Neural cell (in vitro differentiated cells): ENCODE measurements around the gene CLTB. TPM values are rescaled to one million over a fixed set of nuclear protein-coding genes. Genes with fewer than 3 reads are reported as not detected.

Source experiments
- H2AFZ ChIP-seq: fragments of 200-600, 300-800 bp; sonication (generic), shearing (Covaris generic); 2 replicates; pipeline ENCODE4 v1.6.0; 2014; ENCODE audit warnings: low read depth, mild to moderate bottlenecking, antibody characterized with exemption, low read length, moderate library complexity
- H3F3A ChIP-seq: fragments of 200-600 bp; shearing (Covaris generic); 2 replicates; pipeline ENCODE4 v1.6.1; 2016; ENCODE audit warnings: mild to moderate bottlenecking, moderate library complexity, mixed read lengths, antibody characterized with exemption, low read length; ENCODE audit not compliant: insufficient read depth, poor library complexity, severe bottlenecking
- H3K27ac ChIP-seq: fragments of 200-600, 300-800 bp; sonication (generic), shearing (Covaris generic); 2 replicates; pipeline ENCODE4 v1.5.1; 2014; ENCODE audit warnings: mild to moderate bottlenecking, low read length, moderate library complexity
- H3K27me3 ChIP-seq: fragments of 300-800, 200-600 bp; sonication (generic), shearing (Covaris generic); 2 replicates; pipeline ENCODE4 v1.6.0; 2014; ENCODE audit warnings: mild to moderate bottlenecking, low read depth, low read length, moderate library complexity; ENCODE audit not compliant: insufficient read depth
- H3K36me3 ChIP-seq: fragments of 300-800, 200-600 bp; sonication (generic), shearing (Covaris generic); 2 replicates; pipeline ENCODE4 v1.5.1; 2014; ENCODE audit warnings: mild to moderate bottlenecking, antibody characterized with exemption, low read length, moderate library complexity; ENCODE audit not compliant: insufficient read depth
- H3K4me2 ChIP-seq: fragments of 300-800, 200-600 bp; sonication (generic), shearing (Covaris generic); 2 replicates; pipeline ENCODE4 v1.6.0; 2014; ENCODE audit warnings: mild to moderate bottlenecking, low read length
- H3K4me3 ChIP-seq: fragments of 300-800, 200-600 bp; sonication (generic), shearing (Covaris generic); 2 replicates; pipeline ENCODE4 v1.5.1; 2014; ENCODE audit warnings: mild to moderate bottlenecking, low read length, moderate library complexity
- H3K79me2 ChIP-seq: fragments of 200-600 bp; shearing (Covaris generic); replicated peaks from 2 replicates; pipeline ENCODE4 v1.6.0; 2014; ENCODE audit warnings: mild to moderate bottlenecking, low read length, moderate library complexity; ENCODE audit not compliant: insufficient read depth
- H3K9ac ChIP-seq: fragments of 300-800, 200-600 bp; sonication (generic), shearing (Covaris generic); 2 replicates; pipeline ENCODE4 v1.6.1; 2016; ENCODE audit warnings: mild to moderate bottlenecking, low read length, mixed read lengths
- H3K9me2 ChIP-seq: fragments of 200-600 bp; shearing (Covaris generic); 2 replicates; pipeline ENCODE4 v1.6.1; 2016; ENCODE audit warnings: mild to moderate bottlenecking, low read length, mixed read lengths; ENCODE audit not compliant: insufficient read depth
- H3K9me3 ChIP-seq: fragments of 200-600, 300-800 bp; sonication (generic), shearing (Covaris generic); 2 replicates; pipeline ENCODE4 v1.6.1; 2016; ENCODE audit warnings: mild to moderate bottlenecking, mixed run types, low read length, moderate library complexity, mixed read lengths
- H4K20me1 ChIP-seq: fragments of 200-600 bp; shearing (Covaris generic); 2 replicates; pipeline ENCODE4 v1.6.1; 2016; ENCODE audit warnings: mild to moderate bottlenecking, mixed run types; ENCODE audit not compliant: insufficient read depth
- EP300 ChIP-seq: fragments of 450-650 bp; conservative IDR thresholded peaks from 2 replicates; pipeline ENCODE4 v1.6.1; 2014; ENCODE audit warnings: antibody characterized with exemption, mild to moderate bottlenecking, moderate library complexity; ENCODE audit not compliant: poor library complexity, severe bottlenecking
- EZH2 ChIP-seq: fragments of 200-600, 300-800 bp; shearing (Covaris generic), sonication (generic); IDR thresholded peaks from 2 replicates; pipeline ENCODE4 v1.6.1; 2014; ENCODE audit warnings: antibody characterized with exemption, low read length, borderline replicate concordance, mild to moderate bottlenecking; ENCODE audit not compliant: insufficient read depth, poor library complexity, severe bottlenecking
- MXI1 ChIP-seq: fragments of 450-650 bp; conservative IDR thresholded peaks from 2 replicates; pipeline ENCODE4 v1.6.1; 2014; ENCODE audit warnings: antibody characterized with exemption, mild to moderate bottlenecking; ENCODE audit not compliant: poor library complexity, severe bottlenecking
- POLR2AphosphoS5 ChIP-seq: IDR thresholded peaks from 2 replicates; pipeline ENCODE4 v1.6.1; 2012
- RAD21 ChIP-seq: fragments of 450-650 bp; conservative IDR thresholded peaks from 2 replicates; pipeline ENCODE4 v1.6.1; 2014; ENCODE audit warnings: antibody characterized with exemption, mild to moderate bottlenecking, moderate library complexity
- SMC3 ChIP-seq: fragments of 450-650 bp; conservative IDR thresholded peaks from 2 replicates; pipeline ENCODE4 v1.6.1; 2014; ENCODE audit warnings: antibody characterized with exemption, mild to moderate bottlenecking, moderate library complexity; ENCODE audit not compliant: poor library complexity
- TAF1 ChIP-seq: IDR thresholded peaks from 2 replicates; pipeline ENCODE4 v1.6.1; 2012; ENCODE audit warnings: low read depth
- polyA plus RNA-seq: library from polyadenylated mRNA; depleted of rRNA; stranded (reverse); fragments of >200 nt; gene quantifications from 2 replicates; pipeline ENCODE4 v1.2.3, GENCODE V29; 2014
- TF ChIP-seq, protein P1 (sequence below): fragments of 450-650 bp; IDR thresholded peaks from 2 replicates; pipeline ENCODE4 v1.5.1; 2014; ENCODE audit warnings: antibody characterized with exemption, mild to moderate bottlenecking, moderate library complexity; ENCODE audit not compliant: poor library complexity, severe bottlenecking
- TF ChIP-seq, protein P2 (sequence below): IDR thresholded peaks from 2 replicates; pipeline ENCODE4 v1.6.1; 2012; ENCODE audit warnings: borderline replicate concordance

The CLTB gene
- polyA plus RNA-seq, 1 donor from 2014 or later = 239 TPM

DNA sequence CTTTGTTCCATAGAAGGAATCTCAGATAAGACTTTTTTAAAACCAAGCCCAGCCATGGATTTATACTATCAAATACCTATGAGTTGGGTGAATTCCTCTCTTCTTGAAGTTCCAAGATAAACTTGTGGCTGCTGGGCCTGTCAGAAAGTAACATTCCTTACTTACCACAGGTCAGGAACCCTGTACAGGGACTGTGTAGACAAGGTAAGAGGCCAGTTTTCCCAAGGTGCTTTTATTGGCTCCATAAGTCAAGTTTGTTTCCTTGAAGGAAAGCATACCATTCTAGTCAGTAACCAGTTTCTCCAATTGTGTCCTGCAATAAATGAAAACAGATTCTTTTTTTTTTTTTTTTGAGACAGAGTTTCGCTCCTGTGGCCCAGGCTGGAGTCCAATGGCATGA is 8.8 kb upstream of the CLTB start:
- Histone ChIP-seq H3K9ac (no peak overlapping the region), H3K9me2 (no peaks in the 10 kb centered on the region), H3K27ac (no peak overlapping the region), H3K36me3 (no peaks in the 10 kb centered on the region), H2AFZ (no peak overlapping the region), H3K4me3 (no peak overlapping the region), H3F3A (no peaks in the 10 kb centered on the region), H3K9me3 (no peaks in the 10 kb centered on the region), H3K27me3 (no peaks in the 10 kb centered on the region), H3K4me2 (no peak overlapping the region), H4K20me1 (no peaks in the 10 kb centered on the region), H3K79me2 (no peaks in the 10 kb centered on the region)
- TF ChIP-seq, protein P1, sequence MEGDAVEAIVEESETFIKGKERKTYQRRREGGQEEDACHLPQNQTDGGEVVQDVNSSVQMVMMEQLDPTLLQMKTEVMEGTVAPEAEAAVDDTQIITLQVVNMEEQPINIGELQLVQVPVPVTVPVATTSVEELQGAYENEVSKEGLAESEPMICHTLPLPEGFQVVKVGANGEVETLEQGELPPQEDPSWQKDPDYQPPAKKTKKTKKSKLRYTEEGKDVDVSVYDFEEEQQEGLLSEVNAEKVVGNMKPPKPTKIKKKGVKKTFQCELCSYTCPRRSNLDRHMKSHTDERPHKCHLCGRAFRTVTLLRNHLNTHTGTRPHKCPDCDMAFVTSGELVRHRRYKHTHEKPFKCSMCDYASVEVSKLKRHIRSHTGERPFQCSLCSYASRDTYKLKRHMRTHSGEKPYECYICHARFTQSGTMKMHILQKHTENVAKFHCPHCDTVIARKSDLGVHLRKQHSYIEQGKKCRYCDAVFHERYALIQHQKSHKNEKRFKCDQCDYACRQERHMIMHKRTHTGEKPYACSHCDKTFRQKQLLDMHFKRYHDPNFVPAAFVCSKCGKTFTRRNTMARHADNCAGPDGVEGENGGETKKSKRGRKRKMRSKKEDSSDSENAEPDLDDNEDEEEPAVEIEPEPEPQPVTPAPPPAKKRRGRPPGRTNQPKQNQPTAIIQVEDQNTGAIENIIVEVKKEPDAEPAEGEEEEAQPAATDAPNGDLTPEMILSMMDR = no peak
- TF ChIP-seq SMC3 = no peak
- TF ChIP-seq RAD21 = no peak
- TF ChIP-seq POLR2AphosphoS5 = no peak
- no peak for TF ChIP-seq MXI1
- no peak for TF ChIP-seq EZH2
- TF ChIP-seq EP300 = no peak
- TF ChIP-seq, protein P2, sequence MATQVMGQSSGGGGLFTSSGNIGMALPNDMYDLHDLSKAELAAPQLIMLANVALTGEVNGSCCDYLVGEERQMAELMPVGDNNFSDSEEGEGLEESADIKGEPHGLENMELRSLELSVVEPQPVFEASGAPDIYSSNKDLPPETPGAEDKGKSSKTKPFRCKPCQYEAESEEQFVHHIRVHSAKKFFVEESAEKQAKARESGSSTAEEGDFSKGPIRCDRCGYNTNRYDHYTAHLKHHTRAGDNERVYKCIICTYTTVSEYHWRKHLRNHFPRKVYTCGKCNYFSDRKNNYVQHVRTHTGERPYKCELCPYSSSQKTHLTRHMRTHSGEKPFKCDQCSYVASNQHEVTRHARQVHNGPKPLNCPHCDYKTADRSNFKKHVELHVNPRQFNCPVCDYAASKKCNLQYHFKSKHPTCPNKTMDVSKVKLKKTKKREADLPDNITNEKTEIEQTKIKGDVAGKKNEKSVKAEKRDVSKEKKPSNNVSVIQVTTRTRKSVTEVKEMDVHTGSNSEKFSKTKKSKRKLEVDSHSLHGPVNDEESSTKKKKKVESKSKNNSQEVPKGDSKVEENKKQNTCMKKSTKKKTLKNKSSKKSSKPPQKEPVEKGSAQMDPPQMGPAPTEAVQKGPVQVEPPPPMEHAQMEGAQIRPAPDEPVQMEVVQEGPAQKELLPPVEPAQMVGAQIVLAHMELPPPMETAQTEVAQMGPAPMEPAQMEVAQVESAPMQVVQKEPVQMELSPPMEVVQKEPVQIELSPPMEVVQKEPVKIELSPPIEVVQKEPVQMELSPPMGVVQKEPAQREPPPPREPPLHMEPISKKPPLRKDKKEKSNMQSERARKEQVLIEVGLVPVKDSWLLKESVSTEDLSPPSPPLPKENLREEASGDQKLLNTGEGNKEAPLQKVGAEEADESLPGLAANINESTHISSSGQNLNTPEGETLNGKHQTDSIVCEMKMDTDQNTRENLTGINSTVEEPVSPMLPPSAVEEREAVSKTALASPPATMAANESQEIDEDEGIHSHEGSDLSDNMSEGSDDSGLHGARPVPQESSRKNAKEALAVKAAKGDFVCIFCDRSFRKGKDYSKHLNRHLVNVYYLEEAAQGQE = no peak
- TF ChIP-seq TAF1 = no peak

DNA sequence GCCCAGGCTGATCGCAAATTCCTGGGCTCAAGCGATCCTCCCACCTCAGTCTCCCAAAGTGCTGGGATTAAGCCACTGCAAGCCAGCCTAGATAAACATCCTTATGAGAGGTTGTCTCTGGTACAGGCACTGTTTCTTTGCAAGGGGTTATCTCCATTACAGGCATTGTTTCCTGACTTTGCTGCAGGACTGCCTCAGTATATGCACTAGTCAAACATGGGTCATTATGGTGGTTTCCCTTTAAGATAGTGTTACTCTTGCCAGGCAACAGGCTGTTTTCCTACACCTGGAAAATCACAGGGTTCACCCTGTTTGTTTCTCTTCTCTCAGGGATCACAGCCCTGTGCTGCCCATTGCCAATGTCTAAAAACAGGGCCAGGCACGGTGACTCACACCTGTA is 7.8 kb upstream of the CLTB start:
- Histone ChIP-seq H3F3A (no peaks in the 10 kb centered on the region), H3K9ac (no peak overlapping the region), H3K9me3 (no peaks in the 10 kb centered on the region), H4K20me1 (no peaks in the 10 kb centered on the region), H3K36me3 (no peaks in the 10 kb centered on the region), H2AFZ (no peak overlapping the region), H3K9me2 (no peaks in the 10 kb centered on the region), H3K27ac (no peak overlapping the region), H3K4me3 (no peak overlapping the region), H3K27me3 (no peaks in the 10 kb centered on the region), H3K79me2 (no peaks in the 10 kb centered on the region), H3K4me2 (no peak overlapping the region)
- no peak for TF ChIP-seq RAD21
- TF ChIP-seq EP300 = no peak
- no peak for TF ChIP-seq SMC3
- TF ChIP-seq, protein P2 = no peak
- TF ChIP-seq, protein P1 = no peak
- TF ChIP-seq POLR2AphosphoS5 = no peak
- TF ChIP-seq MXI1 = no peak
- TF ChIP-seq EZH2 = no peak
- TF ChIP-seq TAF1 = no peak
